Esophagus squamous epithelium (tissue), 5 donors: ENCODE data around the gene APPBP2. TPM values are rescaled to one million over a fixed set of nuclear protein-coding genes. Genes with fewer than 3 reads are reported as not detected.

ENCODE experiments used
- DNase-seq: peaks from one replicate; lab custom pipeline; 2025; lab: John Stamatoyannopoulos, UW
- H3K27ac ChIP-seq, 4 donors: fragments of 200-600 bp; sonication (generic); one replicate each; pipeline ENCODE4 v1.5.1; 2016 to 2019; ENCODE audit warnings: mild to moderate bottlenecking in 1 of 4
- H3K27me3 ChIP-seq, 4 donors: fragments of 200-600 bp; sonication (generic); 1 replicate in 3 of 4; 2 replicates in 1 of 4; pipeline versions ENCODE4 v1.5.1 to v1.6.0; 2017 to 2021; ENCODE audit warnings: antibody characterized with exemption in 1 of 4
- H3K36me3 ChIP-seq, 3 donors: fragments of 200-600 bp; sonication (generic); one replicate each; pipeline ENCODE4 v1.5.1; 2016 to 2019
- H3K4me1 ChIP-seq, 3 donors: fragments of 200-600 bp; sonication (generic); one replicate each; pipeline ENCODE4 v1.5.1; 2017 to 2019
- H3K4me3 ChIP-seq, 4 donors: fragments of 200-600 bp; sonication (generic); 1 replicate in 3 of 4; 2 replicates in 1 of 4; pipeline ENCODE4 v1.5.1; 2016 to 2019; ENCODE audit warnings: mild to moderate bottlenecking in 2 of 4, moderate library complexity in 1 of 4
- H3K9me3 ChIP-seq, 3 donors: fragments of 200-600 bp; sonication (generic); one replicate each; pipeline ENCODE4 v1.5.1; 2016 to 2019
- POLR2A ChIP-seq, 4 donors: fragments of 450-650 bp; IDR thresholded peaks; one replicate each; pipeline ENCODE4 v1.6.1; 2017; ENCODE audit warnings: antibody characterized with exemption in 4 of 4, mild to moderate bottlenecking in 4 of 4, moderate library complexity in 3 of 4
- WGBS, 2 donors: methylation state at CpG; one replicate each; pipeline ENCODE4 v1.1.5; 2018; 5-methylcytosine and 5-hydroxymethylcytosine counted together
- intact Hi-C: fragments of 100-400 bp; cut with DNase I; formaldehyde crosslinking; loops from one replicate; pipeline ENCODE4 v1.15.0; 2022
- total RNA-seq, 4 donors: library from RNA; depleted of rRNA; stranded (reverse); fragments of >200 nt; gene quantifications; one replicate each; pipeline ENCODE4 v1.1.0, GENCODE V29; 2016
- TF ChIP-seq, protein P1 (sequence below), 6 experiments: fragments of 450-650 bp in 4 of 6; fragments of 200-600 bp in 2 of 6; sonication (generic) in 2 of 6; IDR thresholded peaks; one replicate each; pipeline ENCODE4 v1.5.1; 2016 to 2019; ENCODE audit warnings: antibody characterized with exemption in 6 of 6, mild to moderate bottlenecking in 4 of 6, moderate library complexity in 4 of 6
- donor health status: DM: yes; HTN: yes; CAD: no.

APPBP2 gene
- total RNA-seq, 4 donors from 2014 or later, result 9.7 to 26.3 (median 16.0) TPM

DNA sequence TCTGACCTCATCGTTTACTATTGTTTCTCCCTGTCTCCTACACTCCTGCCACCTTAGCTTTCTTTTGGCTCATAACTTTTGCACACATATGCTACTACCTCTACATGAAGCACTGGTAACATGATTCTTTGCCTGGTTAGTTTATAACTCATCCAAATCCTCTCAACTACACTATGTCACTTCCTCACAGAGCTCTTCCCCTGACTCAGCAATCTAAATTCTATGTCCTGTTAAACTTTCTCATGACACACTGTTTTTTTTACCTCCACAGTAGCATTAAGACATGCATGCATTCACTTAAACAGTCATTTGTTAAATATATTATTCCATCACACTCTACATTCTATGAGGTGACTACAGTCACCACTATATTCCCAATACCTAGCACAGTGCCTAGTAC, 19.7 kb downstream of the APPBP2 start:
- Histone ChIP-seq H3K4me3 (no peak overlapping the region), H3K4me1 (peaks cover 0 to 32% (median 0%) of the 10 kb centered on the region in 3 donors), H3K27me3 (no peaks in the 10 kb centered on the region), H3K36me3 (peaks cover 0 to 37% (median 0%) of the 10 kb centered on the region in 3 donors), H3K27ac (no peak overlapping the region), H3K9me3 (no peaks in the 10 kb centered on the region)
- WGBS, 2 donors, result 88 to 95% methylated on average over 1 of the region's 1 CpG
- TF ChIP-seq POLR2A (IDR thresholded peaks at IDR 0.05), result no peak
- TF ChIP-seq, protein P1, sequence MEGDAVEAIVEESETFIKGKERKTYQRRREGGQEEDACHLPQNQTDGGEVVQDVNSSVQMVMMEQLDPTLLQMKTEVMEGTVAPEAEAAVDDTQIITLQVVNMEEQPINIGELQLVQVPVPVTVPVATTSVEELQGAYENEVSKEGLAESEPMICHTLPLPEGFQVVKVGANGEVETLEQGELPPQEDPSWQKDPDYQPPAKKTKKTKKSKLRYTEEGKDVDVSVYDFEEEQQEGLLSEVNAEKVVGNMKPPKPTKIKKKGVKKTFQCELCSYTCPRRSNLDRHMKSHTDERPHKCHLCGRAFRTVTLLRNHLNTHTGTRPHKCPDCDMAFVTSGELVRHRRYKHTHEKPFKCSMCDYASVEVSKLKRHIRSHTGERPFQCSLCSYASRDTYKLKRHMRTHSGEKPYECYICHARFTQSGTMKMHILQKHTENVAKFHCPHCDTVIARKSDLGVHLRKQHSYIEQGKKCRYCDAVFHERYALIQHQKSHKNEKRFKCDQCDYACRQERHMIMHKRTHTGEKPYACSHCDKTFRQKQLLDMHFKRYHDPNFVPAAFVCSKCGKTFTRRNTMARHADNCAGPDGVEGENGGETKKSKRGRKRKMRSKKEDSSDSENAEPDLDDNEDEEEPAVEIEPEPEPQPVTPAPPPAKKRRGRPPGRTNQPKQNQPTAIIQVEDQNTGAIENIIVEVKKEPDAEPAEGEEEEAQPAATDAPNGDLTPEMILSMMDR (IDR thresholded peaks at IDR 0.05), result no peak
- intact Hi-C loops, result no loop called here
- no peak for DNase-seq

DNA sequence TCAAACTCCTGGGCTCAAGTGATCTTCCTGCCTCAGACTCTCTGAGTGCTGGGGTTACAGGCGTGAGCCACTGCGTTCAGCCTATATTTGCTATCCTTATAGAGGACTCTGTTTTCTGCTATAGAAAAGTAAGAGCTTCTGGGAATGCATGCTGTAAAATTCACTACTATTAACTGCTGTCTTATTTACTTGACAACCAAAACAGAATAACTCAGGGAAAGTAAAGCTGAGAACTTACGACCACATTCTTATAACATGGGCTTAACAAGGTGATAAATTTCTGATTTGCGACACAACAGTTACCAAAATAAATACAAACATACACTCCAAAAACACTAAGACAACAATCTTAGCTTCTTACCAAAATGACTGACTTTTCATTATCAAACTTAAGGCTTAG, 23.9 kb downstream of the APPBP2 start:
- Histone ChIP-seq H3K9me3 (no peaks in the 10 kb centered on the region), H3K4me3 (no peak overlapping the region), H3K4me1 (peaks cover 0 to 11% (median 0%) of the 10 kb centered on the region in 3 donors), H3K27me3 (no peaks in the 10 kb centered on the region), H3K27ac (no peak overlapping the region), H3K36me3 (peaks cover 0 to 45% (median 0%) of the 10 kb centered on the region in 3 donors)
- TF ChIP-seq, protein P1 (IDR thresholded peaks at IDR 0.05), result no peak
- no peak for TF ChIP-seq POLR2A (IDR thresholded peaks at IDR 0.05)
- WGBS, 2 donors, result 91 to 97% methylated on average over 4 of the region's 4 CpGs
- no peak for DNase-seq
- intact Hi-C loops, result no loop called here

DNA sequence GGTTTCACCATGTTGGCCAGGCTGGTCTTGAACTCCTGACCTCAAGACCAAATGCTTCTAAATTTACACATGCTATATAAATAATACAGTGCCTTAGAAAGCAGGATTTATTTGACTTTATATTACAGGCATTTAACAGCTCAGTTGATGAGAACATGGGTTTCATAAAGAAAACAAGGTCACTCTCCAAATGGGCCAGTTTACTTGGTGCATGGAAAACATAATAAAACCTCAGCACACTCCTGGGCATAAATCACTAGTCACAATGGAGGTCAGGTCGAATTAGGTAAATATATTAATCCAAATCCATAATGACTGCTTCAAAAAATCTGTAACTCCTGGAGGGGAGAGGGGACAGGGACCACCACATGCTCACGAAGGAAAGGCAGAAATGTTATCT, 24.5 kb downstream of the APPBP2 start:
- Histone ChIP-seq H3K27me3 (no peaks in the 10 kb centered on the region), H3K9me3 (no peaks in the 10 kb centered on the region), H3K4me1 (peaks cover 0 to 9% (median 0%) of the 10 kb centered on the region in 3 donors), H3K36me3 (peaks cover 0 to 50% (median 0%) of the 10 kb centered on the region in 3 donors), H3K4me3 (no peak overlapping the region), H3K27ac (no peak overlapping the region)
- WGBS, 2 donors, result 66 to 67% methylated on average over 2 of the region's 2 CpGs
- DNase-seq, result no peak
- intact Hi-C loops, result no loop called here
- no peak for TF ChIP-seq POLR2A (IDR thresholded peaks at IDR 0.05)
- TF ChIP-seq, protein P1 (IDR thresholded peaks at IDR 0.05), result no peak

DNA sequence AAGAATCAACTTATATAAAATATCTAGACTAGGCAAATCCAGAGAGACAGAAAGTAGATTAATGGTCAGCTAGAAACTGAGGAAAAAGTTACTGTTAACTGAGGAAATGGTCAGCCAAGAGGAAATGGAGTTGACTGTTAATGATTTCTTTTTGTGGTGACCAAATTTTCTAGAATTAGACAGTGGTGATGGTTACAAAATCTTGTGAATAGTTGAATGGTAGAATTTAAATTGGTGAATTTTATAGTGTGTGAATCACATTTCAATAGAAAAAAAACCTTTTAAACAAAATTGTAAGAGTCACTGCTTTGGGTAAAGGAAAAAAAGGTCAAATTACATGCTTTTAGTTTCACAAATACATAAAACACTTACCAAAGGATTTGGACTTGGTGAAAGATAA, 30.0 kb downstream of the APPBP2 start:
- intact Hi-C loops, result no loop called here
- no peak overlapping the region for H3K4me3 ChIP-seq
- DNase-seq, result no peak
- no peak overlapping the region for H3K27ac ChIP-seq
- peaks cover 12 to 93% (median 18%) of the 10 kb centered on the region in 3 donors for H3K36me3 ChIP-seq
- no peak for TF ChIP-seq POLR2A (IDR thresholded peaks at IDR 0.05)
- TF ChIP-seq, protein P1 (IDR thresholded peaks at IDR 0.05), result no peak
- H3K27me3 ChIP-seq, result no peaks in the 10 kb centered on the region
- peaks cover 0 to 15% (median 15%) of the 10 kb centered on the region in 3 donors for H3K9me3 ChIP-seq
- no peaks in the 10 kb centered on the region for H3K4me1 ChIP-seq

DNA sequence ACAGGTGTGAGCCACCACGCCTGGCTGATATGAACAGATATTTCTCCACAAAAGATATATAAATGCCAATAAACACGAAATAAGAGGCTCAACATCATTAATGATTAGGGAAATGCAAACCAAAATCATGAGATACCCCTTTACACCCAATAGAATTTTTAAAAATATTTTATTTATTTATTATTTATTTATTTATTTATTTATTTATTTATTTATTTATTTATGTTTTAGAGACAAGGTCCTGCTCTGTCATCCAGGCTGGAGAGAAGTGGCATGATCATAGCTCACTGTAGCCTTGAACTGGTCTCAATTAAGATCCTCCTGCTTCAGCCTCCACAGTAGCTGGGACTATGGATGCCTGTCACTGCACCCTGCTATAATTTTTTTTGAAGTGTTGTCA, 30.8 kb downstream of the APPBP2 start:
- Histone ChIP-seq H3K27me3 (no peaks in the 10 kb centered on the region), H3K4me1 (no peaks in the 10 kb centered on the region), H3K4me3 (no peak overlapping the region), H3K9me3 (peaks cover 0 to 15% (median 15%) of the 10 kb centered on the region in 3 donors), H3K36me3 (peaks cover 14 to 100% (median 18%) of the 10 kb centered on the region in 3 donors), H3K27ac (no peak overlapping the region)
- intact Hi-C loops, result no loop called here
- WGBS, 2 donors, result 97 to 100% methylated on average over 2 of the region's 2 CpGs
- no peak for TF ChIP-seq POLR2A (IDR thresholded peaks at IDR 0.05)
- TF ChIP-seq, protein P1 (IDR thresholded peaks at IDR 0.05), result no peak
- no peak for DNase-seq
